Activated CD4-positive, alpha-beta memory T cell treated with anti-CD3 and anti-CD28 coated beads, Interleukin-2, amount 10 ng/mL, durations not matched to agents 7 days and 5 days (primary cell): ENCODE measurements around the gene TGFA. TPM values are rescaled to one million over a fixed set of nuclear protein-coding genes. Genes with fewer than 3 reads are reported as not detected.

ENCODE experiments used
- CTCF ChIA-PET: fragments of 350-600 bp; sonication (Branson Sonifier 250); formaldehyde crosslinking; loops from one replicate; lab custom pipeline; 2021; ENCODE audit warnings: antibody characterized with exemption, inconsistent platforms; lab: Charles Lee
- POLR2A ChIA-PET: fragments of 350-600 bp; sonication (Branson Sonifier 250); formaldehyde crosslinking; loops from one replicate; lab custom pipeline; 2021; ENCODE audit warnings: antibody characterized with exemption; lab: Charles Lee
- DNase-seq: peaks from one replicate; pipeline ENCODE4 v3.0.0-alpha.2; 2020
- H3K27ac Mint-ChIP-seq: one replicate; pipeline ENCODE4 v1.8.0; 2021; ENCODE audit warnings: mild to moderate bottlenecking, mixed read lengths
- H3K27me3 Mint-ChIP-seq: one replicate; pipeline ENCODE4 v1.8.0; 2021; ENCODE audit warnings: mixed read lengths
- H3K36me3 Mint-ChIP-seq: one replicate; pipeline ENCODE4 v1.8.0; 2021; ENCODE audit warnings: low read depth, mixed read lengths
- H3K4me1 Mint-ChIP-seq: one replicate; pipeline ENCODE4 v1.8.0; 2021; ENCODE audit warnings: mixed read lengths
- H3K4me3 Mint-ChIP-seq: one replicate; pipeline ENCODE4 v1.8.0; 2021; ENCODE audit warnings: mild to moderate bottlenecking, mixed read lengths
- H3K9me3 Mint-ChIP-seq: one replicate; pipeline ENCODE4 v1.8.0; 2021; ENCODE audit warnings: mixed read lengths
- total RNA-seq, 2 experiments: library from RNA; stranded (reverse); gene quantifications; one replicate each; pipeline ENCODE4 v1.2.3, GENCODE V29; 2021

The TGFA gene
- total RNA-seq, 2 experiments from 2014 or later = not detected

GRCh38 chr2:70399046-70399445, 154.6 kb downstream of the TGFA start:
- Mint-ChIP-seq H3K27ac (no peak overlapping the region), H3K36me3 (no peaks in the 10 kb centered on the region), H3K4me1 (no peaks in the 10 kb centered on the region), H3K27me3 (peaks cover 13% of the 10 kb centered on the region), H3K9me3 (no peaks in the 10 kb centered on the region), H3K4me3 (no peak overlapping the region)
- DNase-seq = no peak
- CTCF ChIA-PET = no interaction called here
- POLR2A ChIA-PET = no interaction called here

Other genes with a start within 250 kb of the TGFA start
- gene ADD2, start 214.4 kb upstream of the TGFA start, total RNA-seq = 1 to 10 TPM; 1.3 to 1.4 TPM
- gene FIGLA, start 236.8 kb upstream of the TGFA start, total RNA-seq = not detected